ENCODE results near the gene SAMD8.

SAMD8 gene

DNA sequence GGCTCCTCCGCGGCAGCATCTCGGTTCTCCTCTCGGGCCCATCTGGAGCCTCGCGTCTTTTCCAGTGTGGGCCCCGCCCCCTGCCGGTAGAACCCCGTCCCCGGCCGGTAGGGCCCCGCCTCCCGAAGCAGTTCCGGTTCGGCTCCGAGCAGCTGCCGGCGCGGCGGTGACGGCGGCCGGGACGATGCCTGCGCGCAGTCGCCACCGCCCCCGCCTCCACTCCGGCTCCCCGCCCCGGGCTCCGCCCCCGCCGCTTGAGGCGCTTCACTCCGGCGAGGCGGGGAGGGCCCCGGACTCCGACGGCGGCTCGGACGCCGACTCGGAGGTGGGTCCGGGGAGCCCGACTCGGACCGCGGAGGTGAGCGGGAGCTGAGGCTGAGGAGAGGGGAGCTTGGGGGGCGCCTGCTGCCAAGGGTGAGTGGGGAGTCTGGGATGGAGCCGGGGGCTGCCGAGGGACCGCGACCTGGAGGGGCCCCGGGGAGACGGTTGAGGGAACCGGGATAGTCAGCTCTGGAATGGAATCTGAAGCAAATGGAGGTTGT is at the start of gene SAMD8:
TSS of gene SAMD8 (plus strand) at position 292 of the 542 bp plus-strand sequence. CDS start 38,873 bp downstream, outside the sequence.
- Histone ChIP-seq H3K9me3 (ENCODE audit: control insufficient read depth, low read length) (no peaks in the 10 kb centered on the region), H3K9ac (ENCODE audit: low read length) (peak within 1 kb of the TSS; percentile 98)

DNA sequence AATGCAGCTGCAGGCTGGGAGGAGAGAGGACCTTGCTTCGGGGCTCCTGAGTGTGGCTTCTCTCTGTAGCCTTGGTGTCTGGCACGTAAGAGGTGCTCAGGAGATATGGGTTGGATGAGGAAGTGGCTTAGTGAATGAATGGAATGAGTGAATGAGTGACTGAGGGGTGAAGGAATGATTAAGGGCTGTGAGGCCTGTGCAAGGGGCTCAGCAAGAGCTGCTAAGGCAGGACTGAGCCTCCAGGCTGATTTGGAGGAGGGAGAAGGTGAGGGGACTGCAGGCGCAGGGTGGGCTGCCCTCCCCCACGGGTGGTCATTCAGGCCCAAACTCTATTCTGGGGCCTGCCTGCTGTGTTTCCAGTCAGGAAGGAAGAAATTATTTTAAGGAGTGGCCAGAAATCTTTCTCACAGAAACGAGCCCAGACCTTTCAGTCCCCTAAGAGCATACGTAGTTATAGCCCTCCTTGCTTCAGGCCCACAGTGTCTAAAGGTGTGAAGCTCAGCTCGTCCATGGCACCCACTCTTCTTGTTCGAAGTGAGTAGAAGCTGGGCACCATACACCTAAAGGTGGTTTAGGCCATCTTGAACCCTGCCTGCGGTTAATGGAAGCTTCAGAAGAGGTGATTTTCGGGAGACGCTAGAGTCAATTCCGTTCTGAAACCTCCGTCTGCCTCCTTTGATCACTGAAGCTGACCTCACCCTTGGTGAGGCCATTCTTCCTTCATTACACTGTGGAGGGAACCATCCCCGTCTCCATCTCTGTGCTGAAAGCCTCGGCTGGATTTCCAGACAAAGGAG is 49.5 kb upstream of the SAMD8 start:
- peaks cover 15% of the 10 kb centered on the region for H3K4me1 ChIP-seq (ENCODE audit: control insufficient read depth, insufficient read depth, low read length)
- no peak overlapping the region for H3K9ac ChIP-seq (ENCODE audit: low read length)
- H3K4me3 ChIP-seq (ENCODE audit: low read length): peak overlapping the region; percentile 12
- DNase-seq (ENCODE audit: low read depth): no peak
- H3K27me3 ChIP-seq (replicated peaks; ENCODE audit: control insufficient read depth, insufficient read depth, low read length): no peaks in the 10 kb centered on the region
- H3K9me3 ChIP-seq (ENCODE audit: control insufficient read depth, low read length): no peaks in the 10 kb centered on the region
- H3K36me3 ChIP-seq (ENCODE audit: control insufficient read depth, insufficient read depth, low read length, severe bottlenecking): no peaks in the 10 kb centered on the region

More for the DNA sequence above, at the start of gene SAMD8:
- peak within 1 kb of the TSS; percentile 96 for H3K4me3 ChIP-seq (ENCODE audit: low read length)
- H3K27me3 ChIP-seq (replicated peaks; ENCODE audit: control insufficient read depth, insufficient read depth, low read length): no peaks in the 10 kb centered on the region
- H3K36me3 ChIP-seq (ENCODE audit: control insufficient read depth, insufficient read depth, low read length, severe bottlenecking): no peaks in the 10 kb centered on the region
- peaks cover 31% of the 10 kb centered on the region for H3K4me1 ChIP-seq (ENCODE audit: control insufficient read depth, insufficient read depth, low read length)
- DNase-seq (ENCODE audit: low read depth): peak; percentile 99

- Histone ChIP-seq H3K36me3 (ENCODE audit: control insufficient read depth, insufficient read depth, low read length, severe bottlenecking) (no peaks in the 10 kb centered on the region), H3K9me3 (ENCODE audit: control insufficient read depth, low read length) (no peaks in the 10 kb centered on the region), H3K4me1 (ENCODE audit: control insufficient read depth, insufficient read depth, low read length) (peaks cover 15% of the 10 kb centered on the region), H3K9ac (ENCODE audit: low read length) (no peak overlapping the region), H3K4me3 (ENCODE audit: low read length) (peak overlapping the region; percentile 12), H3K27me3 (replicated peaks; ENCODE audit: control insufficient read depth, insufficient read depth, low read length) (no peaks in the 10 kb centered on the region)
- DNase-seq (ENCODE audit: low read depth): peak; percentile 69
Measured at GRCh38 chr10:75062506-75063299, 48.8 kb upstream of the SAMD8 start.

- Histone ChIP-seq H3K9ac (ENCODE audit: low read length) (no peak overlapping the region), H3K36me3 (ENCODE audit: control insufficient read depth, insufficient read depth, low read length, severe bottlenecking) (no peaks in the 10 kb centered on the region)
Measured at GRCh38 chr10:75063461-75064230, 47.8 kb upstream of the SAMD8 start.

GRCh38 chr10:75065076-75065475 is 46.4 kb upstream of the SAMD8 start:
- no peak for DNase-seq (ENCODE audit: low read depth)
- H3K36me3 ChIP-seq (ENCODE audit: control insufficient read depth, insufficient read depth, low read length, severe bottlenecking): no peaks in the 10 kb centered on the region
- H3K4me3 ChIP-seq (ENCODE audit: low read length): no peak overlapping the region
- peaks cover under 1% of the 10 kb centered on the region for H3K27me3 ChIP-seq (replicated peaks; ENCODE audit: control insufficient read depth, insufficient read depth, low read length)
- H3K9ac ChIP-seq (ENCODE audit: low read length): no peak overlapping the region
- no peaks in the 10 kb centered on the region for H3K9me3 ChIP-seq (ENCODE audit: control insufficient read depth, low read length)
- H3K4me1 ChIP-seq (ENCODE audit: control insufficient read depth, insufficient read depth, low read length): peaks cover 11% of the 10 kb centered on the region

More at GRCh38 chr10:75063461-75064230, 47.8 kb upstream of the SAMD8 start:
- Histone ChIP-seq H3K27me3 (replicated peaks; ENCODE audit: control insufficient read depth, insufficient read depth, low read length) (no peaks in the 10 kb centered on the region), H3K9me3 (ENCODE audit: control insufficient read depth, low read length) (no peaks in the 10 kb centered on the region), H3K4me1 (ENCODE audit: control insufficient read depth, insufficient read depth, low read length) (peaks cover 11% of the 10 kb centered on the region), H3K4me3 (ENCODE audit: low read length) (no peak overlapping the region)
- no peak for DNase-seq (ENCODE audit: low read depth)

- Histone ChIP-seq H3K4me1 (ENCODE audit: control insufficient read depth, insufficient read depth, low read length) (peaks cover 11% of the 10 kb centered on the region), H3K27me3 (replicated peaks; ENCODE audit: control insufficient read depth, insufficient read depth, low read length) (peaks cover 4% of the 10 kb centered on the region), H3K9me3 (ENCODE audit: control insufficient read depth, low read length) (no peaks in the 10 kb centered on the region), H3K36me3 (ENCODE audit: control insufficient read depth, insufficient read depth, low read length, severe bottlenecking) (no peaks in the 10 kb centered on the region), H3K4me3 (ENCODE audit: low read length) (no peak overlapping the region), H3K9ac (ENCODE audit: low read length) (no peak overlapping the region)
- no peak for DNase-seq (ENCODE audit: low read depth)
Measured at GRCh38 chr10:75066271-75066670, 45.2 kb upstream of the SAMD8 start.

- H3K9me3 ChIP-seq (ENCODE audit: control insufficient read depth, low read length): no peaks in the 10 kb centered on the region
- H3K36me3 ChIP-seq (ENCODE audit: control insufficient read depth, insufficient read depth, low read length, severe bottlenecking): no peaks in the 10 kb centered on the region
- no peak overlapping the region for H3K9ac ChIP-seq (ENCODE audit: low read length)
- no peak overlapping the region for H3K4me3 ChIP-seq (ENCODE audit: low read length)
- H3K4me1 ChIP-seq (ENCODE audit: control insufficient read depth, insufficient read depth, low read length): peaks cover 6% of the 10 kb centered on the region
- peaks cover 5% of the 10 kb centered on the region for H3K27me3 ChIP-seq (replicated peaks; ENCODE audit: control insufficient read depth, insufficient read depth, low read length)
- no peak for DNase-seq (ENCODE audit: low read depth)
Measured at GRCh38 chr10:75067272-75067671, 44.2 kb upstream of the SAMD8 start.

DNA sequence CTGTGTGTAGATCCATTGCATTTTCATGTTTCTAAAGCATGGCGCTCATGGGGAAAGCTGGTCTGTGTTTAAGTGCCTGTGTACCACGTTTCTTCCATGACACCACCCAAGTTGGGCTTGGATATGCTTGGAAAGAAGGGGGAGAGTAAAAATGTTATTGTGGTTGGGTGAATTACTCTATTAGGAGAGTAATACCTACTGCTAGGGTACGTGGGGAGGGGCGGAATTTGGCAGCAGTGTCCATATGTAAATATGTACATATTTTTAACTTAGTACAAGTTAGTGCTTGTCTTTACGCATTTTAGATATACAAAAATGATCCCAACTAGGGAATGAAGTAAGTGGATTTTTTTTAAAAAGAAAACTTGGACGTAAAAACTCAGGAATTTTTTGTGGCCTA is 42.9 kb upstream of the SAMD8 start:
- Histone ChIP-seq H3K36me3 (ENCODE audit: control insufficient read depth, insufficient read depth, low read length, severe bottlenecking) (no peaks in the 10 kb centered on the region), H3K9me3 (ENCODE audit: control insufficient read depth, low read length) (no peaks in the 10 kb centered on the region), H3K9ac (ENCODE audit: low read length) (no peak overlapping the region), H3K4me3 (ENCODE audit: low read length) (no peak overlapping the region), H3K4me1 (ENCODE audit: control insufficient read depth, insufficient read depth, low read length) (no peaks in the 10 kb centered on the region), H3K27me3 (replicated peaks; ENCODE audit: control insufficient read depth, insufficient read depth, low read length) (peaks cover 5% of the 10 kb centered on the region)
- no peak for DNase-seq (ENCODE audit: low read depth)

DNA sequence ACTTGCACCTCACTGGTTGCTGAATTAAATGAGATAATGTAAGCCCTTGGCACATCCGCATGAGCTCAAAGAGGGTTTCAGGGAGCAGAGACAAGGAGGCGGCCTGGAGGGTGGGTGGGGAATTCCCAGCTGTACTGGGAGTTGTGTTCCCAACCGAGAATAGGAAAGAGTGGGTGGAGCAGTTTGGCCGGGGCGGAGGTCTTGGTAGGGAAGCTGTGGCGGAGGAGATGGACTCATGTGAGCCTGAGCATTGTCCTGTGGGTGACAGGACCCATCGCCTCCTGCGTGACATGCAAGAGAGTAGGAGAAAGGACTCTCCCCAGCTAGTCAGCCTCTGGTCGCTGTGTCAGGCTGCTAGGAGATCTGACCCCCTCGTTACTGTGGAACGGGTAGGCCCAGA is 41.0 kb upstream of the SAMD8 start:
- H3K9ac ChIP-seq (ENCODE audit: low read length): no peak overlapping the region
- H3K4me3 ChIP-seq (ENCODE audit: low read length): no peak overlapping the region
- no peaks in the 10 kb centered on the region for H3K4me1 ChIP-seq (ENCODE audit: control insufficient read depth, insufficient read depth, low read length)
- H3K36me3 ChIP-seq (ENCODE audit: control insufficient read depth, insufficient read depth, low read length, severe bottlenecking): no peaks in the 10 kb centered on the region
- no peaks in the 10 kb centered on the region for H3K9me3 ChIP-seq (ENCODE audit: control insufficient read depth, low read length)
- H3K27me3 ChIP-seq (replicated peaks; ENCODE audit: control insufficient read depth, insufficient read depth, low read length): peaks cover 5% of the 10 kb centered on the region
- no peak for DNase-seq (ENCODE audit: low read depth)

DNA sequence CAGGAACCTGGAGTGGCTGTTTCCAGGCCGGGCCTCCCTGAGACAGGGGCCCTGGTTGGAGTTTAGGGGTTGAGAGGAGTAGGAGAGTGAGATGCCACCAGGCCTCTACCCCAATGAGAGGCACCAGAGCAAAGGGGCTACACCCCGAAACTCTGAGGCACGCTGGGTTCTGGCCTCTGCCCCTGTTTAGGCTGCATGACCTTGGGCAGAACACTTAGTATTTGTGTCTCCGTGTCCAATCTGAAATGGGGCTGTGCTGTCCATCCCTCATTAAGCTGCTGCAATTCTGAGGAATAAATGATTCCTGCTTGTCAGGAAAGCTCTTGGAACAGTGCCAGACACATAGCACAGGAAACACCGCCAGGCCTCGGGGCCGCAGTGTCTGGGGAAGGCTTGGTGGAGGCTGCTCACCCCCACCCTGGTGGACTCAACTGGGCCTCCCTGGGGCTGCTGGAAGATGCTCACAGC is 40.5 kb upstream of the SAMD8 start:
- DNase-seq (ENCODE audit: low read depth): peak; percentile 45

More for the DNA sequence above, 40.5 kb upstream of the SAMD8 start:
- H3K27me3 ChIP-seq (replicated peaks; ENCODE audit: control insufficient read depth, insufficient read depth, low read length): peaks cover 5% of the 10 kb centered on the region
- no peak overlapping the region for H3K9ac ChIP-seq (ENCODE audit: low read length)
- no peaks in the 10 kb centered on the region for H3K36me3 ChIP-seq (ENCODE audit: control insufficient read depth, insufficient read depth, low read length, severe bottlenecking)
- H3K4me3 ChIP-seq (ENCODE audit: low read length): no peak overlapping the region
- H3K9me3 ChIP-seq (ENCODE audit: control insufficient read depth, low read length): no peaks in the 10 kb centered on the region
- H3K4me1 ChIP-seq (ENCODE audit: control insufficient read depth, insufficient read depth, low read length): no peaks in the 10 kb centered on the region

All from adipocyte (in vitro differentiated cells).